NCI-H2081 (cell line): ENCODE measurements around the gene MDFIC2.
"Not testable (repeated sequence)": the region's sequence is repeated elsewhere in the genome, so short reads cannot be mapped to it uniquely, and the experiment has no call there.

Experiments used
- DNase-seq, 2 experiments: peaks; one replicate each; lab custom pipeline; 2025; lab: John Stamatoyannopoulos, UW

Gene MDFIC2

GRCh38 chr3:70256566-70256965 lies 55.9 kb downstream of the MDFIC2 start:
- DNase-seq, result no peak

GRCh38 chr3:70250492-70250891 lies 61.9 kb downstream of the MDFIC2 start:
- DNase-seq, result no peak

- DNase-seq, result peak; percentile 37 to 66
These were observed 62.8 kb downstream of the MDFIC2 start for GRCh38 chr3:70249509-70250160.

GRCh38 chr3:70248856-70249255 lies 63.6 kb downstream of the MDFIC2 start:
- no peak for DNase-seq

GRCh38 chr3:70247955-70248354 lies 64.5 kb downstream of the MDFIC2 start:
- DNase-seq, result no peak

GRCh38 chr3:70245746-70246525 lies 66.5 kb downstream of the MDFIC2 start:
- DNase-seq, result no peak

- DNase-seq, result no peak
These were observed 68.0 kb downstream of the MDFIC2 start for GRCh38 chr3:70244422-70244821.

- no peak for DNase-seq
These were observed 70.0 kb downstream of the MDFIC2 start for GRCh38 chr3:70242297-70242882.

GRCh38 chr3:70233812-70234211 lies 78.6 kb downstream of the MDFIC2 start:
- no peak for DNase-seq

GRCh38 chr3:70233112-70233511 lies 79.3 kb downstream of the MDFIC2 start:
- no peak for DNase-seq

GRCh38 chr3:70231266-70231701 lies 81.2 kb downstream of the MDFIC2 start:
- no peak for DNase-seq

GRCh38 chr3:70227437-70227836 lies 85.0 kb downstream of the MDFIC2 start:
- DNase-seq, result no peak

GRCh38 chr3:70225146-70225545 lies 87.3 kb downstream of the MDFIC2 start:
- no peak for DNase-seq

- DNase-seq, result peak in 1 of 2 experiments; percentile 41
These were observed 88.1 kb downstream of the MDFIC2 start for GRCh38 chr3:70224337-70224736.

GRCh38 chr3:70218471-70218870 lies 94.0 kb downstream of the MDFIC2 start:
- DNase-seq, result no peak

GRCh38 chr3:70211274-70211673 lies 101.2 kb downstream of the MDFIC2 start:
- not testable (repeated sequence) for DNase-seq

- no peak for DNase-seq
These were observed 110.5 kb downstream of the MDFIC2 start for GRCh38 chr3:70201975-70202374.

- no peak for DNase-seq
These were observed 122.5 kb downstream of the MDFIC2 start for GRCh38 chr3:70189884-70190473.

GRCh38 chr3:70186221-70186620 lies 126.2 kb downstream of the MDFIC2 start:
- no peak for DNase-seq

- no peak for DNase-seq
These were observed 126.8 kb downstream of the MDFIC2 start for GRCh38 chr3:70185661-70186060.

GRCh38 chr3:70183781-70184504 lies 128.5 kb downstream of the MDFIC2 start:
- no peak for DNase-seq

GRCh38 chr3:70182166-70182565 lies 130.3 kb downstream of the MDFIC2 start:
- DNase-seq, result no peak
